NCI-H146 (cell line): ENCODE results near the gene BTRC.
"Not testable (repeated sequence)": the region's sequence is repeated elsewhere in the genome, so short reads cannot be mapped to it uniquely, and the experiment has no call there.

Source experiments
- DNase-seq: peaks from one replicate; lab custom pipeline; 2025; lab: John Stamatoyannopoulos, UW

BTRC gene

GRCh38 chr10:101353692-101354327, at the start of gene BTRC:
Gene BTRC, plus strand, starts transcription at chr10:101354165. Its CDS starts 16 bp downstream, at chr10:101354181.
- peak; percentile 99 for DNase-seq

- DNase-seq = no peak
Measured at GRCh38 chr10:101304316-101304715, 49.6 kb upstream of the BTRC start.

- no peak for DNase-seq
Measured at GRCh38 chr10:101305320-101306241, 48.4 kb upstream of the BTRC start.

GRCh38 chr10:101308051-101308450, 45.9 kb upstream of the BTRC start:
- no peak for DNase-seq

- no peak for DNase-seq
Measured at GRCh38 chr10:101310529-101311184, 43.3 kb upstream of the BTRC start.

- no peak for DNase-seq
Measured at GRCh38 chr10:101311185-101312066, 42.5 kb upstream of the BTRC start.

GRCh38 chr10:101319241-101319915, 34.6 kb upstream of the BTRC start:
- no peak for DNase-seq

- DNase-seq = no peak
Measured at GRCh38 chr10:101321073-101321472, 32.9 kb upstream of the BTRC start.

- DNase-seq = no peak
Measured at GRCh38 chr10:101322266-101323108, 31.5 kb upstream of the BTRC start.

GRCh38 chr10:101323495-101323894, 30.5 kb upstream of the BTRC start:
- DNase-seq = no peak

GRCh38 chr10:101327454-101327853, 26.5 kb upstream of the BTRC start:
- DNase-seq = not testable (repeated sequence)

GRCh38 chr10:101329341-101330032, 24.5 kb upstream of the BTRC start:
- DNase-seq = no peak

- no peak for DNase-seq
Measured at GRCh38 chr10:101330231-101330630, 23.7 kb upstream of the BTRC start.

GRCh38 chr10:101330631-101331225, 23.2 kb upstream of the BTRC start:
- no peak for DNase-seq

- no peak for DNase-seq
Measured at GRCh38 chr10:101331956-101332355, 22.0 kb upstream of the BTRC start.

GRCh38 chr10:101334259-101334658, 19.7 kb upstream of the BTRC start:
- DNase-seq = not testable (repeated sequence)

- DNase-seq = no peak
Measured at GRCh38 chr10:101336382-101336781, 17.6 kb upstream of the BTRC start.

- no peak for DNase-seq
Measured at GRCh38 chr10:101337836-101338235, 16.1 kb upstream of the BTRC start.

GRCh38 chr10:101341438-101341837, 12.5 kb upstream of the BTRC start:
- no peak for DNase-seq
